ENCODE results near the gene RUNX2. TPM values are rescaled to one million over a fixed set of nuclear protein-coding genes. Genes with fewer than 3 reads are reported as not detected.

Gene RUNX2
- total and polyA plus RNA-seq, 8 donors: 0.09 to 3.8 (median 0.35) TPM

- intact Hi-C loops (cut with DNase I): no loop called here
- H3K4me1 ChIP-seq: peaks cover 0 to 3% (median 0%) of the 10 kb centered on the region in 3 donors
- no peaks in the 10 kb centered on the region for H3K27me3 ChIP-seq
- WGBS, 2 donors: 38 to 47% methylated on average over 4 of the region's 4 CpGs
- no peak for TF ChIP-seq CTCF (IDR thresholded peaks at IDR 0.05)
- FAIRE-seq (no peak), ATAC-seq (peak in 1 of 4 donors; percentile 30), DNase-seq (no peak)
- no peak overlapping the region for H3K4me3 ChIP-seq
- H3K36me3 ChIP-seq: no peaks in the 10 kb centered on the region
- no peak overlapping the region for H3K27ac ChIP-seq
- no peaks in the 10 kb centered on the region for H3K9me3 ChIP-seq
These were observed 207.8 kb downstream of the RUNX2 start for GRCh38 chr6:45535933-45536332.

- Histone ChIP-seq H3K4me3 (no peak overlapping the region), H3K27ac (no peak overlapping the region), H3K4me1 (peaks cover 0 to 3% (median 0%) of the 10 kb centered on the region in 3 donors), H3K36me3 (no peaks in the 10 kb centered on the region), H3K27me3 (no peaks in the 10 kb centered on the region), H3K9me3 (no peaks in the 10 kb centered on the region)
- 82 to 84% methylated on average over 6 of the region's 6 CpGs for WGBS, 2 donors
- FAIRE-seq (no peak), ATAC-seq (no peak), DNase-seq (no peak)
- TF ChIP-seq CTCF (IDR thresholded peaks at IDR 0.05): no peak
- intact Hi-C loops (cut with DNase I): no loop called here
These were observed 209.4 kb downstream of the RUNX2 start for GRCh38 chr6:45537539-45537938.

- FAIRE-seq (no peak), ATAC-seq (peak in 1 of 4 donors; percentile 54), DNase-seq (no peak)
- Histone ChIP-seq H3K4me3 (no peak overlapping the region), H3K9me3 (no peaks in the 10 kb centered on the region), H3K27ac (no peak overlapping the region), H3K4me1 (peaks cover 0 to 3% (median 0%) of the 10 kb centered on the region in 3 donors), H3K27me3 (no peaks in the 10 kb centered on the region), H3K36me3 (no peaks in the 10 kb centered on the region)
- WGBS, 2 donors: 68 to 69% methylated on average over 8 of the region's 8 CpGs
- intact Hi-C loops (cut with DNase I): no loop called here
- no peak for TF ChIP-seq CTCF (IDR thresholded peaks at IDR 0.05)
These were observed 210.8 kb downstream of the RUNX2 start for GRCh38 chr6:45538641-45539547.

- Histone ChIP-seq H3K4me1 (peaks cover 0 to 3% (median 0%) of the 10 kb centered on the region in 3 donors), H3K4me3 (no peak overlapping the region), H3K27ac (no peak overlapping the region), H3K36me3 (no peaks in the 10 kb centered on the region), H3K27me3 (no peaks in the 10 kb centered on the region), H3K9me3 (no peaks in the 10 kb centered on the region)
- intact Hi-C loops (cut with DNase I): no loop called here
- DNase-seq: no peak
- TF ChIP-seq CTCF (IDR thresholded peaks at IDR 0.05): no peak
- no peak for ATAC-seq
- WGBS, 2 donors: 79 to 81% methylated on average over 6 of the region's 6 CpGs
- no peak for FAIRE-seq
These were observed 212.3 kb downstream of the RUNX2 start for GRCh38 chr6:45540375-45540920.

GRCh38 chr6:45541934-45542333, 213.8 kb downstream of the RUNX2 start:
- DNase-seq (no peak), FAIRE-seq (no peak), ATAC-seq (no peak)
- H3K27me3 ChIP-seq: no peaks in the 10 kb centered on the region
- 74 to 77% methylated on average over 3 of the region's 3 CpGs for whole genome bisulfite sequencing, 2 donors
- no peak overlapping the region for H3K27ac ChIP-seq
- no peak overlapping the region for H3K4me3 ChIP-seq
- intact Hi-C loops (cut with DNase I): no loop called here
- no peaks in the 10 kb centered on the region for H3K36me3 ChIP-seq
- H3K9me3 ChIP-seq: no peaks in the 10 kb centered on the region
- no peak for TF ChIP-seq CTCF (IDR thresholded peaks at IDR 0.05)
- H3K4me1 ChIP-seq: peaks cover 0 to 3% (median 0%) of the 10 kb centered on the region in 3 donors

Data from pancreas (tissue), 10 donors.